Measurements from ENCODE around the gene LAPTM5.
A peak's percentile ranks its signal among the peaks of the same experiment; 100 is the strongest.
"Not testable (repeated sequence)": the region's sequence is repeated elsewhere in the genome, so short reads cannot be mapped to it uniquely, and the experiment has no call there.

The LAPTM5 gene

DNA sequence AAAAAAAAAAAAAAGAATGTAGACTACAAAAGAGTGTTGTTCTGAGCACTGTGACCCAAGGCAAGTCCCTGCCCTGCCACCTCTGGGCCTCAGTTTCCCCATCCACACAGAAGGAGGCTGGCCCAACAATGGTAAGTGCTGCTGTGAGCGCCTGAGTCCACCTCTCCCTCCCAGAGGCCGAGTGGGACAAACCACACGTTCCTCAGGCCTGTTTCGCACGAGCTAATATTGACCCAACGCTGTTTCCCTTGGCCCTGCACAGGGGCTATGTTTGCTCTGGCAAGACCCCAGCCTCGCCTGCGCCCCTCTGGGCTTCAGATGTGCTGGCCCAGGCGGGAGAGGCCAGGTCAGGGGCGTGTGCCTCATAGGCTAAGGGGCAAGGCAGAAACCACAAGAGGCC lies 12.6 kb upstream of the LAPTM5 start:
- DNase-seq (ENCODE audit: low read depth), result no peak

DNA sequence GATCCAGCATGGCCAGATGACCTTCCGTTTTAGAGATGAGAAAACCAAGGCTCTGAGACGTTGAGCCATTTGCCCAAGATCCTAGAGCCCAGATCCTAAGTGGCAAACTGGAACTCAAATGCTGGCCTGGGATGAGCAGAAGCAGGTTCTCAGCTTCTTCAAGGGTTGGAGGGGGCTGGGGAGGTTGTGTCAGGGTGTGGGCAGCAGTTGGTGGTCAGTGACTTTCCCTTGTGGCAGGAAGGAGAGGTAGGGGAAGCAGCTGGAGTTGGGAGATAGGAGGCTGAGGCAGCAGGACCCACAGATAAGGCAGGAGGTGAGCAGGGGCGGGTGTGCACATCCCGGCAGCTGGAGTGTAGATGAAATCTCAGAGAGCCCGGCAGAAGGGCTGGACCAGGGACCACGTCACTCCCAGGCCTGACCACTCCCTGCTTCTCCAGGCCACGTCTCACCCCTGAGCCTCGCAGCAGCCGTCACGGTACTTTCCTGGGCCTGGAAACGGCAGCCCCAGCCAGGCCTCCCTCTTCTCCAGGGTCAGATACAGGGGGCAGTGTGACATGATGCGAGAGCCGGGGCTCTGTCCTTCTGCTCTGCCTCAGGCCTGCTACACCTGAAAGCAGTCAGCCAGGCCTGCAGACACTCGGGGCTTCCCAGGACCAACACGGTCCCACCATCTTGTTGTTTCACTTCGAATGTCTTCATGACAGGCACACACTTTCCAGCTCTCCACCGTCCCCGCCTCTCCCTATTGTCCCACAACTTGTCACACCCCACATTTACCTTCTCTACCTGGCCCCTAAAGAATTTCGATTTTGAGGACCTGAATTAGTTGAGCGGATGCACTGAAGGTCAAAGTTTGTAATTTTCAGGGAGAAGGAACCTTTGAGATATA lies 11.5 kb upstream of the LAPTM5 start:
- DNase-seq (ENCODE audit: low read depth), result no peak

DNA sequence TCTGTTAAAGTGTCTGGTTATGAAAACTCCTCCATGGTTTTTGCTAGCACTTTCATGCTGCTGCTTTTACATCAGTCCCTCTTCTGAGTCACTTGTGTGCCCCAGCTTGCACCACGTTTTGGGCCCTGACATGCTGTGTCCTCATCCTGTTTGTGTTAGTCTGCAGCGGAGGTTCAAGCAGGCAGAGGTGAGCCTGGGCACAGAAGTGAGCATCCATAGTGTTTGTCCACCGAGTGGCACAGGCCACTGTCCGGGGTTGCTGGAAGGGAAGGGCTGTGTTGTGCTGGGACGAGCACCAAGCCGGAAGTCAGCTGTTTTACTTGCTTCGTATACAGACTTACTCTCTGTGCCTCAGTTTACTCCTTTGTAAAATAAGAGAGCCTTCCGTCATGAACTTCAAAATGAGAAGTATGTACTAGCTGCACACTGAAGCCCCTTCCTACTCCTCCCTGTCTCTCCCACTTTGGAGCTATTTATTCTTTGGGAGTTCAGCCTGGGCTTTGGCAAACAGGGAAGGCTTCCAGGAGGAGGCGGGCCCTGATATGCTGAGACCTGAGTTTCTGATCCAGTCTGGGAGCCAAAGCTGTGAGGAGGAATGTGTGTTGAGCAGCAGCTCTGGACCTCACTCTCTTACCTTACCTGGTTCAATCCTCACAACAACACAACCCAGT lies 10.7 kb upstream of the LAPTM5 start:
- no peak for DNase-seq (ENCODE audit: low read depth)

DNA sequence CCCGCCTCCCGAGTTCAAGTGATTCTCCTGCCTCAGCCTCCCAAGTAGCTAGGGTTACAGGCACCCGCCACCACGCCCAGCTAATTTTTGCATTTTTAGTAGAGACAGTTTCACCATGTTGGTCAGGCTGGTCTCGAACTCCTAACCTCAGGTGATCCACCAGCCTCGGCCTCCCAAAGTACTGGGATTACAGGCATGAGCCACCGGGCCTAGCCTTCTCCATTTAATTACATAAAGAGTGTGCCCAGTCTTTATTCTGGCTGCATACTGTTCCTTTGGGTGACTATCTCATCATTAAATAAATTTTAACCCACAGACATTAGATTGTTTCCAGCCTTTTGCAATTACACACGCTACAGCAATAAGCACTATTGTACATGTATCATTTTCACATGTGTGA lies 9.4 kb upstream of the LAPTM5 start:
- DNase-seq (ENCODE audit: low read depth), result not testable (repeated sequence)

DNA sequence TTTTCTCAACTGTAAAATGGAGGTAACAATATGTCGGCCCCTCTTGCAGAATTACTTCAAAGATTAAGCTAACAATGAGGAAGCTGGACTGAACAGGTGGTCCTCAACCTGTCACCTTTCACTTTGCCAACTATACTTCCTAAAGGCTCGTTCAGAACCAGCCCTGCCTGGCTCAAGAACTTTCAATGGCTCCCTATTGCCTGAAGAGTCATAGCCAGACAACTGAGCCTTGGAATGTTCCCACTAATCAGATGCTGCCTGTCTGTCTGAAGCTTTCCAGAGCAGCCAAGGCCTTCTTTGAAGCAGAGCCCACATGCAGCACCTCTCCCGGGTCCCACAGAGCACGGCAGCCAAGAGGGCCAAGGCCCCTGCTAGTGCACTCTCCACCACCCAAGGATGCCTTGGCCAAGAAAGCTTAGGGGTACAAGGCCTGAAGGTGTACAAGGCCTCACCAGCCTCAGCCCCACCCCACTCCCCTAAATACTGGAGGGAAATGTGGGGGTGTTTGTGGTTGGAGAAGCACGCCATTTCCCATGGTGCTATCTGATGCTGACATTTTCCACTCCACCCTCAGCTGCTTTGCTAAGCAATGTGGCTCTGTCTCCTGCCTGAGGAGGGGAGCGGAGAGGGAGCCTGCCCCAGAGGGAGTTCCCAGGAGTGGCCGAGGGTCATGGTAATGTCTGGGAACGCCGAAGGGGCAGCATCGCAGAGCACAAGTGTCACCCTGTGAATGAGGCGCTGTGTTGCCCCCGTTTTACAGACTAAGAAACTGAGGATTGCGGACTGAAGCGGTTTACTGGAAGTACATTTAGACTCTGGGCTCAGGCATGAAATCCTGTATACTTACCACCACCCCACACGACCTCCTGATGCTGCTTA lies 8.2 kb upstream of the LAPTM5 start:
- no peak for DNase-seq (ENCODE audit: low read depth)

DNA sequence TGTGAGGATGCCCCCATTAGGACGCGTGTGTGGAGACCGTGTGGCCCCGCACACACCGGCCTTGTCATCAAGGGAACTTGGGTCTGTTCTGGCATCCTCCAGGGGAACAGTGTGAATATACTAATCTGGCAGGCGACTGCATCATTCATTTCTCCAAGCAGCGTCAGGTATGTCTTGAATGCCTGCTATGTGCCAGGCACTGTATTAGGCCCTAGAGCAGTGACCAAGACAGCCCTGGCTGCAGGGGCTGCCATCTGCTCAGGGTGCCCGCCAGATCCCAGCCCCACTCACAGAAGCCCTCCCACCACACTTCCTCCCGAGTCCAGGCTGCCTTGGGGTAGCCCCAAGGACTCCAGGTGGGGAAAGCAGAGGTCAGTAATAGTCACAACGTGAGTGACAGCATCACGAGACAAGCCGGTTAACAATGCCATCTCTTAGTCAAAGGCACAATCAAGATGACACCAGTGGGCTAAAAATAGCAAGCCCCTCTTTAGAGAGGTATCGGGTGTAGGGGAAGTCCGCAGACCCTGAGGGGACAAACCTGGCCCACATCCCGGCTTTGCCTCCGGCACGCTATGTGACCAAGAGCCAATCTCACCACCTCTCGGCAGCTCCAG lies 7.5 kb upstream of the LAPTM5 start:
- DNase-seq (ENCODE audit: low read depth), result no peak

DNA sequence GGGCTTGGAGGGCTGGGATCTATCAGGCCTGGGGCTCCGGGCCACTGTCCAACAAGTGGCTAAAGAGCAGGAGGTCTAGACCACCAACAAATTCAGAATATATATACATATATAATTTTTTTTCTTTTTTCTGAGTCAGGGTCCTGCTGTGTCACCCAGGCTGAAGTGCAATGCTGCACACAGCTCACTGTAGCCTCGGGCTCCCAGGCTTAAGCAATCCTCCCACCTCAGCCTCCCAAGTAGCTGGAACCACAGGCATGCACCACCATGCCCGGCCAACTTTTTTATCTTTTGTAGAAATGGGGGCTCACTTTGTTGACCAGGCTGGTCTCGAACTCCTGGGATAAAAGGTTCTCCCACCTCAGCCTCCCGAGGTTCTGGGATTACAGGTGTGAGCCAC lies 6.8 kb upstream of the LAPTM5 start:
- no peak for DNase-seq (ENCODE audit: low read depth)

DNA sequence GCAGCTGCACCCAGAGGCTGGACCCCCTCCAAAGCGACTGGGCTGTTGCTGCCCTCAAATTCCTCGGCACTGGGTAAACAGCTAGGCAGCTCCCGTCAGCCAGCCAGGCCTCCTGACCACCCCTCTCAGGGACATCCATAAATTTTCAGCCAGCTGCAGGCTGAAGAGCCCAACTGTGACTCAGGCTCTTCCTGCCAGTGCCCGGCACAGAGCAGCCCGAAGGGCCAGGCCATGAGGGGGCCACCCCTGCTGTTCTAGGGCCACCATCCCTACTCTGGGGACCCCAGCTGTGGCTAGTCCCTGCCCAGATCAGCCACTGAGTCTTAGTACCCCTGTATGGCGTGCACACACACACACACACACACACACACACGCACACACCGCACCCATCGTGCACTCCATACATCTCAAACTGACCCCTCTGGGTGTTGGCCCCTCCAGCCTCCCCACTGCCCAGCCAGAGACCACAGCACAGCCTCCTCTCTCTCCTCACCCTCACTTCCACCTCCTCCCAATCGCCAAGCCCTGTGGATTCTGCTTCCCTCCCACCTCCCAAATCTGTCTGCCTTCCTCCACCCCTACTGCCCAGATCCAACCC lies 6.2 kb upstream of the LAPTM5 start:
- no peak for DNase-seq (ENCODE audit: low read depth)

DNA sequence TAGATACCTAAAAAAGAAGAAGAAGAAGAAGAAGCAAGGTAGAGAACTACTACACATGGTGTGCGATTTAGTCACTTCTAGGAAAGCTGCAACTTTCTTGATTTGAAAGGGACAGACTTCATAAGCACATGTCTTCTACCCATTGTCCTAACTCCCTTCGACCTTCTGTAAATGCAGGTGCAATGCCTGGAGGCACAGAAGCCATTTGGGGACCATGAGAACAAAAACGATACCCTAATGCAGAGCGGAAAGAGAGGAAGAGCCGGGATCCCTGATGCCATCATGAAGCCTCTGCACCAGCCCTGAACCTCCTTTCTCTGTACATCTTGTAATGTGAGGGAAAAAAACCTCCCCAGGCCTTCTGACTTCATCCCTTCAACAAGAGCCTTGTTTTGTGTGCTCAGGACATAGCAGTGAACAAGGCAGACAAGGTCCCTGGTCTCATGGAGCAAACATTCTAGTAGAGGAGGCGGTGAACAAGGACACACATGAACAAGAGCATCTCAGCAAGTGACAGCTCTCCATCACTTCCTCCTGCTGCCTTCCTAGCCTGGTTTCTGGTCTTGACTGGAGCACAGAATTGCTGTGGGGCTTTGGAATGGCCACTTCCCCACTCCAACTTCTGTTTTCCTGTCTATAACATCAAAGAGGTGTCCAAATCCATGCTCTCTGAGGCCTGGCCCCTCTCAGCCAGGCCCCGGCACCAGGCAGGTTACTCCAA lies 5.5 kb upstream of the LAPTM5 start:
- DNase-seq (ENCODE audit: low read depth), result no peak

DNA sequence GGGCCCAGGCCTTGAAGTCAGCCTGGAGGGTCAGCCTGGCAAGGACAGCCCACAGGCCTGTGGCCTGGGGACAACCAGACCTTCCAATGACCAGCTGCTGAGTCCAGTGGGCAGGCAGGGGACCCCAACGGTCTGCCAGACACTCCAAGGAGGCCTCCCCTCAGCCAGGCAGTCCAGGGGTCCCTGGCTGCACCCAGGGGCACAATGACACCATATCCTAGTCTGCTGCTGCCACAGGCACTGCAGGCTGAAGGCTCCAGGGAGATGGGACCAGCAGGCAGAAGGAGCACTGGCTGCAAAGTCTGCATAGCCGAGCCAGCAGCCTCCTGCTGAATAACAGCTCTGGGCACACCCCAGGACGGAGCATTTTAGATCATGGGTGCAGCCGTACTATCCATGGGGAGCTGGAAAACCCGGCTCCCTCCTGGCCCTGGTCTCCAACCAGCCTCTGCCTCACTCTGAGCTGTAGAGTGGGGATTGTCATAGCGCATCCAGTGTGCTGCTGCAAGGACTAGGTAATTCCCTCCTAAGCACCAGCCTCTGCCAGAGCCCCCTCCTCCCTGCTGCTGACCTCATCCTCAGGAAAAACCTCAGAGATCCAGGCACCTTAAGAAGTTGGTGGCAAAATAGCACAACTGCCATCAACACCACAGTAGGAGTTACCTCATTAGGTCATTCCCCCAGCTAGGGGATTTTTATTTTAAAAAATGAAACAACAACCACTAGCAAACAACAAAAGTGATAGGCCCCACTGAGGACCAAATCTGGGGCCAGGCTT lies 4.8 kb upstream of the LAPTM5 start:
- DNase-seq (ENCODE audit: low read depth), result no peak

DNA sequence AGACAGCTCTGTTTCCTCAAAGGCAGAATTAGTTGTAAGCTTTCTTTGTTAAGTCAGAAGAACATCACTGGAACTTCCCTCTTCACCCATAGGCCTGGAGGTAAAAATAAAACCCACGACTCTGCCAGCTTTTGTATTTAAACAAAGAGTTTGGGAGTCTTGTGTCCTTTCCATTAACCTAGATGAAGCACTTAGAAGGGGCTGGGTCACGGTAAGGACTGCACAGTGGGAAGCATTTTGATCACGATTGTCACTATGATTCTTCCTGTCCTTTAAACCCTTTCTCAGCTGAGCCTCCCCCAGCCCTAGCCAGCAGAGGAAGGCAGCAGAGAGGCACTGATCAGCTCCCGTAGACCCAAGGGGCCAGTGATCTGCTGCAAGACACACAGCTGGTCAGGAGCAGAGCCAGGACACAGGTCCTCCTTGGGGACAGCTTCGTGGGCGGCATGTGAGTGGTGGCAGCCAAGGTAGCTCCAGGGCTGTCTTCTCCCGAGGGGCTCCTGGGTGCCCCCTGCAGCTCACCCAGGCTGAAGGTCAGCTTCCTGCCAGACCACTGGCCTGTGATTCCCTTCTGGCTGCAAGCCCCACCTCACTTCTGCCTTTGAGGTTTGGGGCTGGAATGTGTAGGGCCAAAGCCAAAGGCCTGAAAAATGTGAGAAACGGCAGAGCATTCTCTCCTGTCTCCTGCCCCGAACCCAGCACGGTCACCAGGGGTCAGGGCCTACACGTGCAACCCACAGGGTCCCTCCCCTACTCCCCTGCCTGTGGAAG lies 4.0 kb upstream of the LAPTM5 start:
- no peak for DNase-seq (ENCODE audit: low read depth)

DNA sequence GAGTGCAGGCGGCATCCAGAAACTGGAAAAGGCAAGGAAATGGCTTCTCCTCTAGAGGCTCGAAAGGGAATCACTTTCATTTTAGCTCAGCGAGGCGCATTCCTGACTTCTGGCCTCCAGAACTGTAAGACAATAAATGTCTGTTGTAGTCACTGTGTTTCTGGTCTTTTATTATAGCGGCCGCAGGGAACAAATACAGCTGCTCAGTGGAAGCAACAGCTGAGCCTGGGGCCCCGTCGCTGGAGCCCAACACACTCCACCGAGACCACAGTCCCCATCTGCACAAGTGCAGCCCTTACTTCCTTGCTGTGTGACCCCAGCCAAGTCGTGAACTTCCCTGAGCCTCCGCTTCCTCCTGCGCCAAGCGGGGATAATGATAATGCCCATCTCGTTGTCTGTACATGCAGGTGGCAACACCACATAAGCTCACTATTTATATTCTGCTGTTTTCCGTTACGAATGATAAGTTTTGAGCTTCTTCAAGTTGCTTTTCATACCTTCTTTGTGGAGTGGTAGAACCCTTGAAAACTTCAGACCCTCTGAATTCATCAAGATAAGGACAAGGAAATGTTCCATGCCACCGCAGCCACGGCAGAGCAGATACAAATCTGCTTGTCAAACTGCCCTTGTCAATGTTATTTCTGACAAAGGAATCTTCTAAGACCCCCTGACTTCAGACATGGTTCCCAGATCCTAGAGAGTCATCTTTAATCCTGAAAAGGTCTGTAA lies 3.2 kb upstream of the LAPTM5 start:
- DNase-seq (ENCODE audit: low read depth), result no peak

DNA sequence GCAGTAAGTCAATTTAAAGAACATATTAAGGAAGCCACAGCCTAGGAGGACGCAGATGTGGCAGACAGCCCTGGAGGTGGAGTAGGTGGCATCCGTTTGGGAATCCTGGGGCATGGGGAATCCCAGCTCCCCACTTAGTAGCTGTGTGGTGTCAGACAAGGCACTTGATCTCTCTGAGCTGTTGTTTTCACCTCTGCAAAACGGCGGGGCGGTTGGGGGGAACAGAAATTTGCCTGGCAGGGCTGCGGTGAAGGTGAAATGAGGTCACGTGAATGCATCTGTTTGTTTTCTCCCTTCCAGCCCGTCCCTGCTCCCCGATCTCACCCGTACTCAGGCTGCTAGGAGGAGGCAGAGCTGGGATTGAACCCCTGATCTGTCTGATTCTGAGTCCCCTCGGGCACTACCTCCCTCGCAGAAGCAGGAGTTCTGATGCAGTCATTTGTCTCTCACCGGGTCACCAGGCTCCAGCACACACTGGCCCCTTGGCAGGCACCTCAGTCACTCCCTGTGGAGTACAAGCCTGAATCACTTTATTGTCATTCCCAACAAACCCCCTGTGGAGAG lies 2.2 kb upstream of the LAPTM5 start:
- no peak for DNase-seq (ENCODE audit: low read depth)

DNA sequence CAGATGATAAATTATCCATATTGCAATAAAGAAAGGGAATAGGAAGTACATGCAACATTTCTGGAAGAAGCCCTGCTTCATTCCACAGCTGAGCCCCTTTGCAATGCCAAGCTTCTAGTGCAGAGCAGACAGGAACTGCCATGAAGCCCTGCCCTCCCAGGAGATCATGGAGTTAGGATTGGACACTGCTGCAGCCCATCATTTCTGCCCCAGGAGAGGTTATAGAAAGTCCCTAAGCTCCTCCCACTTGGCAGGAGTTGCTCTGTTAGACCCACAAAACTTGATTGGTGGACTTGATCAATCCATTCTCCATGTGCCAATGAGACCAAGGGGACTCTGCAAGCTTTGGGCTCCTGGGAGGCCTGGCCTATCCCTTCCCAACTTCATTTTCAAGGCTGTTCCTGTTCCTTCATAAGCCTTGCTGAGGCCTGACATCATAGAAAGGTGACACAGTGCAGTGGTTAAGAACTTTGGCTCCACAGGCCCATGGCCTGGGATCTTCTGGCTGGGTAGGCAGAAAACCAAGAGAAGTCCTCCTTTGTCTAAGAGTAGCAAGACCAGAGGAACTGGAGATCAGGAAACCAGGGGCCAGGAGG lies 1.3 kb upstream of the LAPTM5 start:
- no peak for DNase-seq (ENCODE audit: low read depth)

DNA sequence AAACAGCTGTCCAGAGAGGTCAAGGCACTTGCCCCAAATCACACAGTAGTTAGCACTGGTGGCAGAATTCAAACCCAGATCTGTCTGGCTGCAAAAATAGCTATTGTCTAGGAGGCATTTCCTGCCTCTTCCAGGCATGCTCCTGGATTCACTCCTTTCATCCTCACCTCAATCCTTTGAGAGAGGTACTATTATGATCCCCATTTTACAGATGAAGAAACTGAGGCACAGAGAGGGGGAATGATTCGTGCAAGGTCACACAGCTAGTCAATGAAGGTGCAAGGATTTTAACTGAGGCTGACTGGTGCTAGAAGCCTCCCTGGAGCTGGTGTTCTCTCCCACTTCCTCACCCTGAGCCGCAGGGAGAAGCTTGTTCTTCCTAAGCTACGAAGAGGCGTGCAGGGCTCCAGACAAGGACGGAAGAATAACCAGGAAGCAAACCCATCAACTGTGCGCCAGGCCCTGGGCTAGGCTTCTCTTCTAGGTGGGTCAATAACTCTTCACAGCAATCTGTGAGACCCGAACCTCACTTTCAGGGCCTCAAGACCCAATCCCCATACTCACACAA lies 631 bp upstream of the LAPTM5 start:
- no peak for DNase-seq (ENCODE audit: low read depth)

DNA sequence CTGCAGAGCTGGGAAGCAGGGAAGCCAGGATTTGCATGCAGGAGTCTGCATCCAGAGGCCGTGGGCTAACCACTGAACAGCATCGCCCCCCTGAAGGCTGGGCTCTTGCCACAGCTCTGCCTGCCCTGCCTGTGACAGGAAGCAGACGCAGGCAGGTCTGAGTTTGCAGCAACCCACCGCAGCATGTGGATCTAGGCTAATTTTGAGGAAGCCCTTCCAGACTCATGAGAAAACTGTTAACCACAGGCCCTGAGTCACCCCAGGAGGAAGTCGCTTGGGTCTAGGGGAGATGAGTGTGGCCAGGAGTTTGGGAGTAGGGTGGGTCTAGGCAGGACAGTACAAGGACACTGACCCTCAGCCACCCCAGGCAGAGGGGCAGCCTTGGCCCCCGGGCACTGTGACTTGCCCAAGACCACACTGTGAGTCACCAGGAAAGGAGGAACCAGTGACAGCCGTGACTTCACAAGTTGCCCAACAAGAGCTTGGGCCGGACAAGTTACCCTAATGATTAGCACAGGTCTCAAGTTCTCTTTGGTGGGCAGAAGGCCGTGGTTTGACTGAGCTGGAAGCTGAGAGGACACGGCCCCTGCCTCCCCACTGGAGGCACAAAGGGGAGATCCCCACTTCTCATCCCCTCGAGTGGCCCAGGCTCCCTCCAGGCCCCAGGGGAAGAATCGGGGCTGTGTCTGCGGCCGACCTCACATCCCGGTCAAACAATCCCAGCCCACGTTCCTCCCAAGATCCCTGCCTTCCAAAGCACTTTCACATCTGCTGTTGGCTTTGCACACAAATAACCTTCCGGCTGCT lies 826 bp downstream of the LAPTM5 start:
- peak; percentile 68 for DNase-seq (ENCODE audit: low read depth)

DNA sequence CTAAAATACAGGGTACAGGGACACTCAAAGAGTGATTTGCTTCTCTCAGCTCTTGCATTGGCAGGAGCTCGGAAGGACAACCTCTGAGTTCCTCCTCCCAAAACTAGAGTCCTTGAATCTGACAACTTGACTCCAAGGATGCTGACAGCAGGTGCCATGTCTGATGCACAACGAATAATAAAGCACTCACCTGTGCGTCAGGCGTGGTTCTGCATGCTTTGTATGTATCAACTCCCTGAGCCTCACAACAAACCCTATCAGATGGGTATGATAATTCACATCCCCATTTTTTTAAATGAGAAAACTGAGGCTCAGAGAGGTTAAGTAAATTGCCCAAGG lies 1.4 kb downstream of the LAPTM5 start:
- DNase-seq (ENCODE audit: low read depth), result no peak

Data from activated T-cell treated with anti-CD3 and anti-CD28 coated beads for 24 hours (primary cell).